ENCODE data around the gene SELE.

DNA sequence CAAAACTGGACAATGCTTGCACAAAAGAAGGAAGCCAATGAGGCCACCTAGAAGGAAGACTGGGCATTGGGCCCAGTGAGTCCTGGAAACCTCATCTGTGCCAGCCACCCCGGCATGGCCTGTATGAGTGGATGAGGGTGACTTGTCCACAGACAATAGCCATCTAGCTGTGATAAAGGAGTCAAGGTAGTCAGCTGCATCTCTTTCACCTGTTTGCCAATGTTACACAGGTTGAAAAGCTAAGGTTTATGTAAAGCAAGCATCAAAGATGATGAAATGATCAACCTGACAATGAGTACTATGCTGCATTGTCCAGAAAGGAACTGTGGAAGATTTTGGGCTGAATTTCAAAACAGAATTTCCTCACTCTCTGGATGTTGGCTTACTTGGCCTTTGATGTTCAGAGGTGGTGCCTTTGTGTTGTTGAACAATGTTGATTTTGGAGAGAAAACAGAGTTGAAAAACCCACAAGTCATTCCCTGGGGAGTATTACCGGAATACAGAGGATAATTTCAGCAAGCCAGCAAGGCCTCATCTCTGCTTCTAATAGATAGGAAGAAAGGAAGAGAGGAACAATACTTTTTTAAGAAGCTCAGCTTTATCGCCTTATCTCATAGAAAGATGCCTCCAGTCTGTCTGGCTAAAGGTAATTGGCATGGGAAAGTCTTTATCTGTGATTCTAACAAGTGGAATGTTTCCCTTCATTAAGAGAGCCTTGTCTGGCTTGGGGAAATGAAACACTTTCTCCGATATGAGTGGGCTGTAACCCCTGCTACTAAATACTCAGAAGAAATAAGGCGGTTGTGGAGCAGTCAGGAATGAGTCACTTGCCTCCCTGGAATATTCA is 11.4 kb upstream of the SELE start:
- TF ChIP-seq CREB1 (IDR thresholded peaks at IDR 0.05) (no peak), CTCF (IDR thresholded peaks at IDR 0.05; ENCODE audit: control extremely low read depth in 1 of 3, insufficient read depth in 1 of 3, low read depth in 1 of 3, low read length in 3 of 3) (no peak), EGR1 (IDR thresholded peaks at IDR 0.05; ENCODE audit: borderline replicate concordance, low read depth, low read length) (no peak), BACH1 (IDR thresholded peaks at IDR 0.05; ENCODE audit: low read length) (no peak), POLR2A (IDR thresholded peaks at IDR 0.05; ENCODE audit: control extremely low read depth in 1 of 2, low read depth in 2 of 2, low read length in 2 of 2) (no peak), SP1 (IDR thresholded peaks at IDR 0.05; ENCODE audit: low read depth, low read length) (no peak), SP4 (IDR thresholded peaks at IDR 0.05; ENCODE audit: low read length) (no peak)
- TF ChIP-seq, protein P1, sequence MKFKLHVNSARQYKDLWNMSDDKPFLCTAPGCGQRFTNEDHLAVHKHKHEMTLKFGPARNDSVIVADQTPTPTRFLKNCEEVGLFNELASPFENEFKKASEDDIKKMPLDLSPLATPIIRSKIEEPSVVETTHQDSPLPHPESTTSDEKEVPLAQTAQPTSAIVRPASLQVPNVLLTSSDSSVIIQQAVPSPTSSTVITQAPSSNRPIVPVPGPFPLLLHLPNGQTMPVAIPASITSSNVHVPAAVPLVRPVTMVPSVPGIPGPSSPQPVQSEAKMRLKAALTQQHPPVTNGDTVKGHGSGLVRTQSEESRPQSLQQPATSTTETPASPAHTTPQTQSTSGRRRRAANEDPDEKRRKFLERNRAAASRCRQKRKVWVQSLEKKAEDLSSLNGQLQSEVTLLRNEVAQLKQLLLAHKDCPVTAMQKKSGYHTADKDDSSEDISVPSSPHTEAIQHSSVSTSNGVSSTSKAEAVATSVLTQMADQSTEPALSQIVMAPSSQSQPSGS (IDR thresholded peaks at IDR 0.05; ENCODE audit: low read length): no peak
